Gastroesophageal sphincter (tissue), 4 donors: ENCODE measurements around the gene RALGPS1. TPM values are rescaled to one million over a fixed set of nuclear protein-coding genes. Genes with fewer than 3 reads are reported as not detected.
A peak's percentile ranks its signal among the peaks of the same experiment; 100 is the strongest.

ENCODE experiments used
- ATAC-seq: fragments of 150-250 bp; one replicate; pipeline ENCODE4 v1.9.1; 2016; ENCODE audit warnings: mild to moderate bottlenecking, moderate library complexity
- H3K27ac ChIP-seq, 4 donors: fragments of 200-600 bp; sonication (generic) in 3 of 4; 1 replicate in 3 of 4; 2 replicates in 1 of 4; pipeline ENCODE4 v1.5.1; 2016 to 2019
- H3K27me3 ChIP-seq: fragments of 200-600 bp; sonication (generic); one replicate; pipeline ENCODE4 v1.5.1; 2019
- H3K36me3 ChIP-seq, 2 donors: fragments of 200-600 bp; sonication (generic); one replicate each; pipeline ENCODE4 v1.5.1; 2019; ENCODE audit warnings: control low read depth in 1 of 2
- H3K4me1 ChIP-seq, 3 donors: fragments of 200-600 bp; sonication (generic); 1 replicate in 2 of 3; 2 replicates in 1 of 3; pipeline ENCODE4 v1.5.1; 2016 to 2019; ENCODE audit warnings: control low read depth in 2 of 3
- H3K4me3 ChIP-seq, 2 donors: fragments of 200-600 bp; sonication (generic); one replicate each; pipeline ENCODE4 v1.5.1; 2019; ENCODE audit warnings: mild to moderate bottlenecking in 1 of 2, moderate library complexity in 1 of 2
- H3K9me3 ChIP-seq, 3 donors: fragments of 200-600 bp; sonication (generic); one replicate each; pipeline ENCODE4 v1.5.1; 2017 to 2019; ENCODE audit warnings: control low read depth in 2 of 3
- EP300 ChIP-seq: sonication (generic); formaldehyde crosslinking; IDR thresholded peaks from one replicate; pipeline ENCODE4 v1.6.1; 2017; ENCODE audit warnings: antibody characterized with exemption, mild to moderate bottlenecking
- POLR2A ChIP-seq, 2 donors: fragments of 450-650 bp; IDR thresholded peaks; one replicate each; pipeline ENCODE4 v1.6.1; 2017; ENCODE audit warnings: antibody characterized with exemption in 2 of 2, mild to moderate bottlenecking in 2 of 2, moderate library complexity in 1 of 2
- POLR2AphosphoS5 ChIP-seq: sonication (generic); formaldehyde crosslinking; IDR thresholded peaks from one replicate; pipeline ENCODE4 v1.6.1; 2017; ENCODE audit warnings: antibody characterized with exemption
- WGBS, 2 donors: methylation state at CpG; one replicate each; pipeline ENCODE4 v1.1.5; 2018; ENCODE audit warnings: low coverage in 1 of 2; 5-methylcytosine and 5-hydroxymethylcytosine counted together
- total RNA-seq, 4 donors: library from RNA; depleted of rRNA; stranded (reverse); fragments of >200 nt; gene quantifications; one replicate each; pipeline ENCODE4 v1.1.0, GENCODE V29; 2016
- TF ChIP-seq, protein P1 (sequence below), 4 experiments: fragments of 200-600 bp in 2 of 4; fragments of 450-650 bp in 2 of 4; sonication (generic) in 1 of 4; IDR thresholded peaks; one replicate each; pipeline ENCODE4 v1.5.1; 2017 to 2019; ENCODE audit warnings: antibody characterized with exemption in 4 of 4, mild to moderate bottlenecking in 2 of 4, moderate library complexity in 2 of 4

The RALGPS1 gene
- total RNA-seq, 4 donors from 2014 or later, result 5.9 to 17.4 (median 11.3) TPM

DNA sequence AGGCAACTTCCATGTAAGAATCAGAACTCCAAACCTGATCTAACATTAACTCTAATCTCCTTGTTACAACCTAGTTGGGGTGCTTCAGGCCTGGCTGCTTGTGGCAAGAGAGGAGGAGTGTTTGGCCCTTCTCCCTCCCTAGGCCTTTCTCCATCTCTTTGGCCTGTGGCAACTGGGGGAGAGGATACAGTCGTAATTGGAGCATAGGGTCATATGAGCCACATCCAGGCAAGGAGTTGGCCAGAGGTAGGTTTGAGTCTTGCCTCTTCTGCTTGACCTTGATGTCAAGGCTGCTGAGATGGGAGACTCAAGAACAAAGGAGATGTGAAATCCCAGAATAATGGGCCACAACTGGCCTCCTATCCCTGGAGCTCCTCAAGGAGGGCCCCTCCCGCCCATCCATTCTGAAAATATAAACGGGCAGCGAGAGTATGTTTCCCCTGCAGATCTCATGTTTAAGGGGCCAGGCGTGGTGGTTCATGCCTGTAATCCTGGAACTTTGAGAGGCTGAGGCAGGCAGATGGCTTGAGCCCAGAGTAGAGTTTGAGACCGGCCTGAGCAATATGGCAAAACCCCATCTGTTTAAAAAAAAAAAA is 267.1 kb downstream of the RALGPS1 start:
- 100% methylated on average over 1 to 2 of the region's 6 CpGs for WGBS, 2 donors
- Histone ChIP-seq H3K27ac (no peak overlapping the region), H3K9me3 (no peaks in the 10 kb centered on the region), H3K36me3 (no peaks in the 10 kb centered on the region), H3K4me3 (no peak overlapping the region), H3K27me3 (no peaks in the 10 kb centered on the region), H3K4me1 (peaks cover 11 to 63% (median 29%) of the 10 kb centered on the region in 3 donors)
- no peak for ATAC-seq
- TF ChIP-seq, protein P1, sequence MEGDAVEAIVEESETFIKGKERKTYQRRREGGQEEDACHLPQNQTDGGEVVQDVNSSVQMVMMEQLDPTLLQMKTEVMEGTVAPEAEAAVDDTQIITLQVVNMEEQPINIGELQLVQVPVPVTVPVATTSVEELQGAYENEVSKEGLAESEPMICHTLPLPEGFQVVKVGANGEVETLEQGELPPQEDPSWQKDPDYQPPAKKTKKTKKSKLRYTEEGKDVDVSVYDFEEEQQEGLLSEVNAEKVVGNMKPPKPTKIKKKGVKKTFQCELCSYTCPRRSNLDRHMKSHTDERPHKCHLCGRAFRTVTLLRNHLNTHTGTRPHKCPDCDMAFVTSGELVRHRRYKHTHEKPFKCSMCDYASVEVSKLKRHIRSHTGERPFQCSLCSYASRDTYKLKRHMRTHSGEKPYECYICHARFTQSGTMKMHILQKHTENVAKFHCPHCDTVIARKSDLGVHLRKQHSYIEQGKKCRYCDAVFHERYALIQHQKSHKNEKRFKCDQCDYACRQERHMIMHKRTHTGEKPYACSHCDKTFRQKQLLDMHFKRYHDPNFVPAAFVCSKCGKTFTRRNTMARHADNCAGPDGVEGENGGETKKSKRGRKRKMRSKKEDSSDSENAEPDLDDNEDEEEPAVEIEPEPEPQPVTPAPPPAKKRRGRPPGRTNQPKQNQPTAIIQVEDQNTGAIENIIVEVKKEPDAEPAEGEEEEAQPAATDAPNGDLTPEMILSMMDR (IDR thresholded peaks at IDR 0.05), result no peak
- TF ChIP-seq POLR2A (IDR thresholded peaks at IDR 0.05) (no peak), EP300 (no peak), POLR2AphosphoS5 (no peak)

DNA sequence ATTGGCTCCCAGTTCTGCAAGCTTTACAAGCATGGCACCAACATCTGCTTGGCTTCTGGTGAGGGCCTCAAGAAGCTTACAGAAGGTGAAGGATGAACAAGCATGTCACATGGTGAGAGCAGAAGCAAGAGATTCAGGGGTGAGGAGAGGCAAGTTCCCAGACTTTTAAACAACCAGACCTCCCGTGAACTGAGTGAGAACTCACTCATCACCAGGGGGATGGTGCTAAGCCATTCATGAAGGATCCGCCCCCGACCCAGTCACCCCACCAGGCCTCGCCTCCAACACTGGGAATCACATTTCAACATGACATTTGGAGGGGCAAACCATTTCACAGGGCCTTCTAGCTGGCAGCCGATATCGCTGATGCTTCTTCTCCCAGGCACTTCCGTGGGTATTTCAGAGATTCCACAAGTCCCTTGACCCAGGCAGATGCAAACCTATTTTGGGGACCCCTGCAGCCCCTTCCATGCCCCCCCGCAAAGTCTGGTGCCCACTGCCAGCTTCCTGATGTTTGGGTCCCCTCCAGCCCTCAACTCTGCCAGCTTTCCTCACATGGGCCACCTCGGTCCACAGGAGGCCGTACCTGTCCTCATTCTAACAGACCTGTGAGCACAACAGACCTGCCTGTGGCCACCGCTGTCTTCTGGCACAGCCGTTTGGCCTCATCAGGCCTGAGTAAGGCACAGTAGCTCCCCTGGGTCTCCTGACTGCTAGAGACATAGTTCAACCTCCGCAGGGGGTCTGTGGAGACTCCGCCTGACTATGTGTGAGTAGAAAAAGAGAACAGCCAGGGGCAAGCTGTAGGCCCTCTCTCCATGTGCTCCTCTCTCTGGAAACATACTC is 268.5 kb downstream of the RALGPS1 start:
- no peak overlapping the region for H3K4me3 ChIP-seq
- WGBS, 2 donors, result 95 to 100% methylated on average over 2 to 10 of the region's 14 CpGs
- no peaks in the 10 kb centered on the region for H3K9me3 ChIP-seq
- peaks cover 16 to 78% (median 43%) of the 10 kb centered on the region in 3 donors for H3K4me1 ChIP-seq
- H3K36me3 ChIP-seq, result no peaks in the 10 kb centered on the region
- H3K27me3 ChIP-seq, result no peaks in the 10 kb centered on the region
- H3K27ac ChIP-seq, result peak overlapping the region in 3 of 4 donors; percentile 84 to 95 (median 89)
- ATAC-seq, result no peak
- TF ChIP-seq POLR2A (IDR thresholded peaks at IDR 0.05) (no peak), POLR2AphosphoS5 (no peak), EP300 (no peak)
- TF ChIP-seq, protein P1 (IDR thresholded peaks at IDR 0.05), result no peak

DNA sequence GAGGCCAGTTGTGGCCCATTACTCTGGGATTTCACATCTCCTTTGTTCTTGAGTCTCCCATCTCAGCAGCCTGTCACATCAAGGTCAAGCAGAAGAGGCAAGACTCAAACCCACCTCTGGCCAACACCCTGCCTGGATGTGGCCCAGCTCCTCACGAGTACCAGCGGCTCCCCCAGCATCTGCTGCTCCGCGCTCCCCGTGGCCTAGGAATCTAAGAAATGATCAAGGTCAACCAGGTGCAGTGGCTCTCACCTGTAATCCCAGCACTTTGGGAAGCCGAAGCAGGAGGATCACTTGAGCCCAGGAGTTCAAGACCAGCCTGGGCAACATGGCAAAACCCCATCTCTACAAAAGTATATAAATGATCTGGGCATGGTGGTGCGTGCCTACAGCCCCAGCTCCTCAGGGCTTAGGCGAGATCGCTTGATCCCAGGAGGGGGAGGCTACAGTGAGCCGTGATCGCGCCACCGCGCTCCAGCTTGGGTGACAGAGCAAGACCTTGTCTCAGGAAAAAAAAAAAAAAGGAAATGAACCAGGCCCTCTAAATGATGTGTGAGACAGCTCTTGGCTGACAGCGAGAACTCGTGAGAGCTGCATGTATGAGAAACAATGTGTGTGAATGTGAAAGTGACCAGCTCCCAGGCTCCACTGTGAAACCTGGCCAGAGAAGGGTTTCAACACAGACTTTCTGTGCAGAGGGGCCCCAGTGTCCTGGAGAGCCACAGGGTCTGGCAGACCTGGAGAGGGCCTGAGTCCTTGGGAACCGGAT is 269.4 kb downstream of the RALGPS1 start:
- WGBS, 2 donors, result 56 to 76% methylated on average over 8 to 10 of the region's 17 CpGs
- H3K4me3 ChIP-seq, result no peak overlapping the region
- H3K4me1 ChIP-seq, result peaks cover 16 to 79% (median 47%) of the 10 kb centered on the region in 3 donors
- H3K27me3 ChIP-seq, result no peaks in the 10 kb centered on the region
- ATAC-seq, result peak; percentile 19
- H3K27ac ChIP-seq, result peak overlapping the region in 3 of 4 donors; percentile 84 to 95 (median 89)
- H3K9me3 ChIP-seq, result no peaks in the 10 kb centered on the region
- TF ChIP-seq, protein P1 (IDR thresholded peaks at IDR 0.05), result no peak
- TF ChIP-seq POLR2A (IDR thresholded peaks at IDR 0.05), result no peak
- TF ChIP-seq POLR2AphosphoS5, result peak; percentile 67
- TF ChIP-seq EP300, result no peak
- H3K36me3 ChIP-seq, result no peaks in the 10 kb centered on the region

DNA sequence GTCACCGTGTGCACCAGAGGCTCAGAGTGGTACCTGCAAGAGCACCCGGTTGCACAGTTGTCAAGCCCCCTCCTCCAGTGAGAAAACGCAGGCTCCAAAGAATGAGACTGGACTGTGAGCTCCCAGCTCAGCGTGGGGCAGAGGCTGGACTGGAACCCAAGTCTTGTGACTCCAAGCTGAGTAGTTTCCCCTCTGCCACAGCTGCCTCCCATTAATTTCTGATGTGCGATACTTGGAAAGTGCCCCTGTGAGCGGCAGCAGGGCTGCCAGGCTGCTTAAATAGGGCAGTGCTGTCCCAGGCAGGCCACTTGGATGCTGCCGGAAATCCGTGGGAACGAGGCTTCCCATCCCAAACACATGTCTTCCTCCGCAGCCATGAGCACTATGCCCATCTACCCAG is 270.1 kb downstream of the RALGPS1 start:
- Histone ChIP-seq H3K27me3 (no peaks in the 10 kb centered on the region), H3K9me3 (no peaks in the 10 kb centered on the region), H3K4me1 (peaks cover 16 to 79% (median 40%) of the 10 kb centered on the region in 3 donors), H3K4me3 (no peak overlapping the region), H3K36me3 (no peaks in the 10 kb centered on the region), H3K27ac (peak overlapping the region in 3 of 4 donors; percentile 84 to 95 (median 89))
- TF ChIP-seq POLR2A (IDR thresholded peaks at IDR 0.05) (no peak), EP300 (no peak), POLR2AphosphoS5 (no peak)
- TF ChIP-seq, protein P1 (IDR thresholded peaks at IDR 0.05), result no peak
- no peak for ATAC-seq
- WGBS, 2 donors, result 60 to 84% methylated on average over 4 of the region's 10 CpGs
